GM12878 (cell line): Measurements from ENCODE around the gene SLC49A4.

Experiments used
- CUX1 ChIP-seq: IDR thresholded peaks from 2 replicates; pipeline ENCODE4 v1.6.1; 2012; ENCODE audit warnings: improper control_type of control experiment, low read depth, low read length; ENCODE audit not compliant: insufficient replicate concordance
- SRF ChIP-seq, 2 experiments: IDR thresholded peaks; 2 replicates each; pipeline ENCODE4 v1.6.1; 2011; ENCODE audit warnings: low read depth in 2 of 2, low read length in 2 of 2, mild to moderate bottlenecking in 1 of 2, moderate library complexity in 1 of 2
- TCF12 ChIP-seq: IDR thresholded peaks from 2 replicates; pipeline ENCODE4 v1.6.1; 2011; ENCODE audit warnings: low read depth, mild to moderate bottlenecking, low read length

GRCh38 chr3:122770521-122771202, 24.2 kb upstream of the SLC49A4 start:
- TF ChIP-seq CUX1 (no peak), SRF (IDR thresholded peaks at IDR 0.05; ENCODE audit: low read depth in 2 of 2, low read length in 2 of 2) (no peak), TCF12 (no peak)
